T-helper 2 cell treated with Interferon-gamma antibody and Interleukin-4, amounts not matched to agents 100 ng/mL and 5 ng/mL, for 36 hours (primary cell): ENCODE data around the gene GREM1. TPM values are rescaled to one million over a fixed set of nuclear protein-coding genes. Genes with fewer than 3 reads are reported as not detected.

ENCODE experiments used
- intact Hi-C: fragments of 100-400 bp; cut with micrococcal nuclease; formaldehyde crosslinking; loops from one replicate; pipeline ENCODE4 v1.15.1; 2023
- total RNA-seq: library from RNA; stranded (reverse); gene quantifications from 2 replicates; pipeline ENCODE4 v1.2.3, GENCODE V29; 2022

The GREM1 gene
- total RNA-seq, 1 donor from 2014 or later: not detected

- intact Hi-C loops: no loop called here
These were observed 13.2 kb downstream of the GREM1 start for GRCh38 chr15:32730677-32731654.

GRCh38 chr15:32732574-32733157 lies 14.9 kb downstream of the GREM1 start:
- intact Hi-C loops: no loop called here

- intact Hi-C loops: no loop called here
These were observed 15.5 kb downstream of the GREM1 start for GRCh38 chr15:32733281-32733680.

- intact Hi-C loops: no loop called here
These were observed 18.3 kb downstream of the GREM1 start for GRCh38 chr15:32735989-32736700.

- intact Hi-C loops: no loop called here
These were observed 18.9 kb downstream of the GREM1 start for GRCh38 chr15:32736701-32737061.

- intact Hi-C loops: no loop called here
These were observed 19.5 kb downstream of the GREM1 start for GRCh38 chr15:32737304-32737703.

GRCh38 chr15:32738666-32739065 lies 20.9 kb downstream of the GREM1 start:
- intact Hi-C loops: no loop called here

GRCh38 chr15:32739522-32740063 lies 21.8 kb downstream of the GREM1 start:
- intact Hi-C loops: no loop called here

GRCh38 chr15:32743411-32744140 lies 25.8 kb downstream of the GREM1 start:
- intact Hi-C loops: no loop called here

GRCh38 chr15:32746116-32746857 lies 28.5 kb downstream of the GREM1 start:
- intact Hi-C loops: no loop called here

GRCh38 chr15:32747921-32748342 lies 30.1 kb downstream of the GREM1 start:
- intact Hi-C loops: no loop called here

- intact Hi-C loops: no loop called here
These were observed 33.2 kb downstream of the GREM1 start for GRCh38 chr15:32750979-32751378.

- intact Hi-C loops: no loop called here
These were observed 39.6 kb downstream of the GREM1 start for GRCh38 chr15:32757426-32757825.

- intact Hi-C loops: no loop called here
These were observed 45.5 kb downstream of the GREM1 start for GRCh38 chr15:32763295-32763694.

- intact Hi-C loops: no loop called here
These were observed 47.4 kb downstream of the GREM1 start for GRCh38 chr15:32765236-32765635.

GRCh38 chr15:32766101-32766500 lies 48.3 kb downstream of the GREM1 start:
- intact Hi-C loops: no loop called here

- intact Hi-C loops: no loop called here
These were observed 49.4 kb downstream of the GREM1 start for GRCh38 chr15:32767236-32767635.

- intact Hi-C loops: no loop called here
These were observed 56.2 kb downstream of the GREM1 start for GRCh38 chr15:32774022-32774421.

GRCh38 chr15:32775103-32775502 lies 57.3 kb downstream of the GREM1 start:
- intact Hi-C loops: no loop called here
